Neural cell (in vitro differentiated cells): Measurements from ENCODE around the gene CGGBP1. TPM values are rescaled to one million over a fixed set of nuclear protein-coding genes. Genes with fewer than 3 reads are reported as not detected.

Experiments used
- H2AFZ ChIP-seq: fragments of 200-600, 300-800 bp; sonication (generic), shearing (Covaris generic); 2 replicates; pipeline ENCODE4 v1.6.0; 2014; ENCODE audit warnings: low read depth, mild to moderate bottlenecking, antibody characterized with exemption, low read length, moderate library complexity
- H3F3A ChIP-seq: fragments of 200-600 bp; shearing (Covaris generic); 2 replicates; pipeline ENCODE4 v1.6.1; 2016; ENCODE audit warnings: mild to moderate bottlenecking, moderate library complexity, mixed read lengths, antibody characterized with exemption, low read length; ENCODE audit not compliant: insufficient read depth, poor library complexity, severe bottlenecking
- H3K27ac ChIP-seq: fragments of 200-600, 300-800 bp; sonication (generic), shearing (Covaris generic); 2 replicates; pipeline ENCODE4 v1.5.1; 2014; ENCODE audit warnings: mild to moderate bottlenecking, low read length, moderate library complexity
- H3K27me3 ChIP-seq: fragments of 300-800, 200-600 bp; sonication (generic), shearing (Covaris generic); 2 replicates; pipeline ENCODE4 v1.6.0; 2014; ENCODE audit warnings: mild to moderate bottlenecking, low read depth, low read length, moderate library complexity; ENCODE audit not compliant: insufficient read depth
- H3K36me3 ChIP-seq: fragments of 300-800, 200-600 bp; sonication (generic), shearing (Covaris generic); 2 replicates; pipeline ENCODE4 v1.5.1; 2014; ENCODE audit warnings: mild to moderate bottlenecking, antibody characterized with exemption, low read length, moderate library complexity; ENCODE audit not compliant: insufficient read depth
- H3K4me2 ChIP-seq: fragments of 300-800, 200-600 bp; sonication (generic), shearing (Covaris generic); 2 replicates; pipeline ENCODE4 v1.6.0; 2014; ENCODE audit warnings: mild to moderate bottlenecking, low read length
- H3K4me3 ChIP-seq: fragments of 300-800, 200-600 bp; sonication (generic), shearing (Covaris generic); 2 replicates; pipeline ENCODE4 v1.5.1; 2014; ENCODE audit warnings: mild to moderate bottlenecking, low read length, moderate library complexity
- H3K79me2 ChIP-seq: fragments of 200-600 bp; shearing (Covaris generic); replicated peaks from 2 replicates; pipeline ENCODE4 v1.6.0; 2014; ENCODE audit warnings: mild to moderate bottlenecking, low read length, moderate library complexity; ENCODE audit not compliant: insufficient read depth
- H3K9ac ChIP-seq: fragments of 300-800, 200-600 bp; sonication (generic), shearing (Covaris generic); 2 replicates; pipeline ENCODE4 v1.6.1; 2016; ENCODE audit warnings: mild to moderate bottlenecking, low read length, mixed read lengths
- H3K9me2 ChIP-seq: fragments of 200-600 bp; shearing (Covaris generic); 2 replicates; pipeline ENCODE4 v1.6.1; 2016; ENCODE audit warnings: mild to moderate bottlenecking, low read length, mixed read lengths; ENCODE audit not compliant: insufficient read depth
- H3K9me3 ChIP-seq: fragments of 200-600, 300-800 bp; sonication (generic), shearing (Covaris generic); 2 replicates; pipeline ENCODE4 v1.6.1; 2016; ENCODE audit warnings: mild to moderate bottlenecking, mixed run types, low read length, moderate library complexity, mixed read lengths
- H4K20me1 ChIP-seq: fragments of 200-600 bp; shearing (Covaris generic); 2 replicates; pipeline ENCODE4 v1.6.1; 2016; ENCODE audit warnings: mild to moderate bottlenecking, mixed run types; ENCODE audit not compliant: insufficient read depth
- CTCF ChIP-seq: fragments of 450-650 bp; IDR thresholded peaks from 2 replicates; pipeline ENCODE4 v1.5.1; 2014; ENCODE audit warnings: antibody characterized with exemption, mild to moderate bottlenecking, moderate library complexity; ENCODE audit not compliant: poor library complexity, severe bottlenecking
- EP300 ChIP-seq: fragments of 450-650 bp; conservative IDR thresholded peaks from 2 replicates; pipeline ENCODE4 v1.6.1; 2014; ENCODE audit warnings: antibody characterized with exemption, mild to moderate bottlenecking, moderate library complexity; ENCODE audit not compliant: poor library complexity, severe bottlenecking
- EZH2 ChIP-seq: fragments of 200-600, 300-800 bp; shearing (Covaris generic), sonication (generic); IDR thresholded peaks from 2 replicates; pipeline ENCODE4 v1.6.1; 2014; ENCODE audit warnings: antibody characterized with exemption, low read length, borderline replicate concordance, mild to moderate bottlenecking; ENCODE audit not compliant: insufficient read depth, poor library complexity, severe bottlenecking
- MXI1 ChIP-seq: fragments of 450-650 bp; conservative IDR thresholded peaks from 2 replicates; pipeline ENCODE4 v1.6.1; 2014; ENCODE audit warnings: antibody characterized with exemption, mild to moderate bottlenecking; ENCODE audit not compliant: poor library complexity, severe bottlenecking
- POLR2AphosphoS5 ChIP-seq: IDR thresholded peaks from 2 replicates; pipeline ENCODE4 v1.6.1; 2012
- RAD21 ChIP-seq: fragments of 450-650 bp; conservative IDR thresholded peaks from 2 replicates; pipeline ENCODE4 v1.6.1; 2014; ENCODE audit warnings: antibody characterized with exemption, mild to moderate bottlenecking, moderate library complexity
- REST ChIP-seq: IDR thresholded peaks from 2 replicates; pipeline ENCODE4 v1.6.1; 2012; ENCODE audit warnings: borderline replicate concordance
- SMC3 ChIP-seq: fragments of 450-650 bp; conservative IDR thresholded peaks from 2 replicates; pipeline ENCODE4 v1.6.1; 2014; ENCODE audit warnings: antibody characterized with exemption, mild to moderate bottlenecking, moderate library complexity; ENCODE audit not compliant: poor library complexity
- TAF1 ChIP-seq: IDR thresholded peaks from 2 replicates; pipeline ENCODE4 v1.6.1; 2012; ENCODE audit warnings: low read depth
- polyA plus RNA-seq: library from polyadenylated mRNA; depleted of rRNA; stranded (reverse); fragments of >200 nt; gene quantifications from 2 replicates; pipeline ENCODE4 v1.2.3, GENCODE V29; 2014

CGGBP1 gene
- polyA plus RNA-seq, 1 donor from 2014 or later, result 139 TPM

GRCh38 chr3:88084097-88084501 is 25.3 kb upstream of the CGGBP1 start:
- TF ChIP-seq TAF1 (no peak), REST (no peak), CTCF (no peak), POLR2AphosphoS5 (no peak)
- no peak overlapping the region for H2AFZ ChIP-seq
- H4K20me1 ChIP-seq, result no peaks in the 10 kb centered on the region
- no peak overlapping the region for H3K4me2 ChIP-seq
- H3F3A ChIP-seq, result no peaks in the 10 kb centered on the region
- no peak overlapping the region for H3K9ac ChIP-seq
- no peaks in the 10 kb centered on the region for H3K36me3 ChIP-seq
- no peaks in the 10 kb centered on the region for H3K27me3 ChIP-seq
- H3K9me3 ChIP-seq, result no peaks in the 10 kb centered on the region
- no peak overlapping the region for H3K4me3 ChIP-seq
- peaks cover 22% of the 10 kb centered on the region for H3K79me2 ChIP-seq
- H3K9me2 ChIP-seq, result no peaks in the 10 kb centered on the region
- no peak overlapping the region for H3K27ac ChIP-seq

- Histone ChIP-seq H3F3A (no peaks in the 10 kb centered on the region), H3K4me3 (no peak overlapping the region), H3K9me3 (no peaks in the 10 kb centered on the region), H3K4me2 (no peak overlapping the region), H3K79me2 (peaks cover 31% of the 10 kb centered on the region), H4K20me1 (no peaks in the 10 kb centered on the region), H3K9ac (no peak overlapping the region), H3K27ac (no peak overlapping the region), H2AFZ (no peak overlapping the region), H3K36me3 (no peaks in the 10 kb centered on the region), H3K27me3 (no peaks in the 10 kb centered on the region), H3K9me2 (no peaks in the 10 kb centered on the region)
- TF ChIP-seq SMC3, result no peak
- TF ChIP-seq TAF1, result no peak
- TF ChIP-seq RAD21, result no peak
- no peak for TF ChIP-seq POLR2AphosphoS5
- TF ChIP-seq REST, result no peak
- no peak for TF ChIP-seq MXI1
- no peak for TF ChIP-seq EP300
- no peak for TF ChIP-seq EZH2
Observed at GRCh38 chr3:88082854-88083253, 24.0 kb upstream of the CGGBP1 start.
